Stimulated activated CD8-positive, alpha-beta memory T cell treated with anti-CD3 and anti-CD28 coated beads, Interleukin-7, amount 100 ng/mL, for 4 hours (primary cell): ENCODE results near the gene PDSS2.
"Not testable (repeated sequence)": the region's sequence is repeated elsewhere in the genome, so short reads cannot be mapped to it uniquely, and the experiment has no call there.

Source experiments
- DNase-seq, 2 donors: peaks; one replicate each; pipeline ENCODE4 v3.0.0-alpha.2; 2020; ENCODE audit warnings: low read depth in 2 of 2

PDSS2 gene

GRCh38 chr6:107475360-107475759, 16.0 kb upstream of the PDSS2 start:
- not testable (repeated sequence) for DNase-seq

- no peak for DNase-seq
Measured at GRCh38 chr6:107473660-107474059, 14.3 kb upstream of the PDSS2 start.

- DNase-seq, result no peak
Measured at GRCh38 chr6:107470364-107470763, 11.0 kb upstream of the PDSS2 start.

GRCh38 chr6:107466062-107466461, 6.7 kb upstream of the PDSS2 start:
- DNase-seq, result no peak

GRCh38 chr6:107460083-107460631, 793 bp upstream of the PDSS2 start:
- DNase-seq, result no peak

- DNase-seq, result peak in 1 of 2 donors; percentile 6
Measured at GRCh38 chr6:107458672-107459282, 587 bp downstream of the PDSS2 start.

GRCh38 chr6:107448776-107449175, 10.6 kb downstream of the PDSS2 start:
- no peak for DNase-seq

- no peak for DNase-seq
Measured at GRCh38 chr6:107447663-107448216, 11.6 kb downstream of the PDSS2 start.

- no peak for DNase-seq
Measured at GRCh38 chr6:107444277-107444676, 15.1 kb downstream of the PDSS2 start.

GRCh38 chr6:107443608-107444267, 15.6 kb downstream of the PDSS2 start:
- DNase-seq, result no peak

- no peak for DNase-seq
Measured at GRCh38 chr6:107442938-107443607, 16.3 kb downstream of the PDSS2 start.

- DNase-seq, result no peak
Measured at GRCh38 chr6:107441682-107442081, 17.7 kb downstream of the PDSS2 start.

- DNase-seq, result no peak
Measured at GRCh38 chr6:107440936-107441335, 18.4 kb downstream of the PDSS2 start.

- DNase-seq, result no peak
Measured at GRCh38 chr6:107439406-107439805, 20.0 kb downstream of the PDSS2 start.

GRCh38 chr6:107437691-107438090, 21.7 kb downstream of the PDSS2 start:
- DNase-seq, result no peak

- DNase-seq, result no peak
Measured at GRCh38 chr6:107436881-107437280, 22.5 kb downstream of the PDSS2 start.

GRCh38 chr6:107435798-107436197, 23.6 kb downstream of the PDSS2 start:
- no peak for DNase-seq

GRCh38 chr6:107434812-107435211, 24.6 kb downstream of the PDSS2 start:
- no peak for DNase-seq

- DNase-seq, result not testable (repeated sequence)
Measured at GRCh38 chr6:107425951-107426350, 33.4 kb downstream of the PDSS2 start.

GRCh38 chr6:107423474-107423990, 35.8 kb downstream of the PDSS2 start:
- DNase-seq, result no peak

GRCh38 chr6:107421696-107422256, 37.6 kb downstream of the PDSS2 start:
- DNase-seq, result no peak

GRCh38 chr6:107419733-107420132, 39.6 kb downstream of the PDSS2 start:
- DNase-seq, result no peak
